GM23338 (cell line): Measurements from ENCODE around the gene RNF220. TPM values are rescaled to one million over a fixed set of nuclear protein-coding genes. Genes with fewer than 3 reads are reported as not detected.

Experiments
- ATAC-seq: fragments of 200-7000 bp; cut with Tn5 transposase; 3 replicates; pipeline ENCODE4 v1.9.1; 2020
- DNase-seq: peaks from one replicate; pipeline ENCODE4 v3.0.0-alpha.2; 2015; ENCODE audit warnings: low spot score
- H2AFZ ChIP-seq: fragments of 200-600 bp; sonication (generic); 2 replicates; pipeline ENCODE4 v1.8.0; 2016; ENCODE audit warnings: antibody characterized with exemption, mild to moderate bottlenecking, moderate library complexity
- H3F3A ChIP-seq: fragments of 200-600 bp; sonication (generic); replicated peaks from 2 replicates; pipeline ENCODE4 v1.8.0; 2017; ENCODE audit warnings: antibody characterized with exemption, mixed run types, low read depth
- H3K27ac ChIP-seq: fragments of 200-600 bp; sonication (generic); 2 replicates; pipeline ENCODE4 v1.6.1; 2016; ENCODE audit warnings: low read depth
- H3K27me3 ChIP-seq: fragments of 200-600 bp; sonication (generic); 2 replicates; pipeline ENCODE4 v1.8.0; 2016; ENCODE audit warnings: mild to moderate bottlenecking, mixed run types, moderate library complexity; ENCODE audit not compliant: insufficient read depth
- H3K36me3 ChIP-seq: fragments of 200-600 bp; sonication (generic); 2 replicates; pipeline ENCODE4 v1.8.0; 2016; ENCODE audit warnings: mild to moderate bottlenecking; ENCODE audit not compliant: insufficient read depth
- H3K4me1 ChIP-seq: fragments of 200-600 bp; sonication (generic); 2 replicates; pipeline ENCODE4 v1.8.0; 2016; ENCODE audit warnings: mild to moderate bottlenecking, moderate library complexity; ENCODE audit not compliant: insufficient read depth
- H3K4me2 ChIP-seq: fragments of 200-600 bp; sonication (generic); 2 replicates; pipeline ENCODE4 v1.7.1; 2017; ENCODE audit warnings: mixed run types
- H3K4me3 ChIP-seq: fragments of 200-600 bp; sonication (generic); 2 replicates; pipeline ENCODE4 v1.6.1; 2016; ENCODE audit warnings: mixed run types
- H3K79me2 ChIP-seq: fragments of 200-600 bp; sonication (generic); replicated peaks from 2 replicates; pipeline ENCODE4 v1.8.0; 2017; ENCODE audit warnings: mild to moderate bottlenecking; ENCODE audit not compliant: insufficient read depth
- H3K9me2 ChIP-seq: fragments of 200-600 bp; sonication (generic); 2 replicates; pipeline ENCODE4 v1.8.0; 2017; ENCODE audit not compliant: insufficient read depth
- H4K20me1 ChIP-seq: fragments of 200-600 bp; sonication (generic); replicated peaks from 2 replicates; pipeline ENCODE4 v1.8.0; 2017; ENCODE audit warnings: mild to moderate bottlenecking; ENCODE audit not compliant: insufficient read depth
- H3K27ac Mint-ChIP-seq: 2 replicates; pipeline ENCODE4 v1.8.0; 2020; ENCODE audit warnings: inconsistent platforms, mild to moderate bottlenecking, moderate library complexity, mixed read lengths
- H3K27me3 Mint-ChIP-seq: 3 replicates; pipeline ENCODE4 v1.8.0; 2022; ENCODE audit warnings: low read depth, mild to moderate bottlenecking, moderate library complexity, mixed read lengths, inconsistent platforms; ENCODE audit not compliant: insufficient read depth, poor library complexity
- H3K36me3 Mint-ChIP-seq: 3 replicates; pipeline ENCODE4 v1.8.0; 2021; ENCODE audit warnings: low read depth, mild to moderate bottlenecking, inconsistent platforms, moderate library complexity, mixed read lengths
- H3K4me1 Mint-ChIP-seq: 3 replicates; pipeline ENCODE4 v1.8.0; 2020; ENCODE audit warnings: mild to moderate bottlenecking, inconsistent platforms, mixed read lengths
- H3K4me3 Mint-ChIP-seq: 3 replicates; pipeline ENCODE4 v1.8.0; 2021; ENCODE audit warnings: moderate library complexity, mild to moderate bottlenecking, inconsistent platforms, mixed read lengths
- H3K9me3 Mint-ChIP-seq: 3 replicates; pipeline ENCODE4 v1.8.0; 2020; ENCODE audit warnings: moderate library complexity, mild to moderate bottlenecking, inconsistent platforms, mixed read lengths
- CREB1 ChIP-seq: fragments of 250-450 bp; sonication (Bioruptor Pico); IDR thresholded peaks from 2 replicates; pipeline ENCODE4 v1.5.0; 2020; ENCODE audit warnings: low read depth, mild to moderate bottlenecking, moderate library complexity
- EZH2 ChIP-seq: fragments of 200-600 bp; sonication (generic); IDR thresholded peaks from one replicate; pipeline ENCODE4 v1.8.0; 2017; ENCODE audit warnings: antibody characterized with exemption, mild to moderate bottlenecking, low read depth; ENCODE audit not compliant: unreplicated experiment
- EZH2phosphoT487 ChIP-seq: fragments of 200-600 bp; sonication (generic); IDR thresholded peaks from one replicate; pipeline ENCODE4 v1.8.1; 2018; ENCODE audit warnings: antibody characterized with exemption; ENCODE audit not compliant: unreplicated experiment
- JUNB ChIP-seq: IDR thresholded peaks from one replicate; pipeline ENCODE4 v1.6.1; 2016; ENCODE audit warnings: antibody characterized with exemption; ENCODE audit not compliant: unreplicated experiment
- NANOG ChIP-seq: IDR thresholded peaks from 2 replicates; pipeline ENCODE4 v1.6.1; 2016; ENCODE audit warnings: antibody characterized with exemption, borderline replicate concordance
- POLR2AphosphoS5 ChIP-seq: IDR thresholded peaks from 2 replicates; pipeline ENCODE4 v1.6.1; 2016; ENCODE audit warnings: antibody characterized with exemption, low read depth
- ZNF114 ChIP-seq: fragments of 250-450 bp; sonication (Bioruptor Pico); IDR thresholded peaks from 2 replicates; pipeline ENCODE4 v1.5.0; 2020; ENCODE audit warnings: mild to moderate bottlenecking, moderate library complexity
- ZNF331 ChIP-seq: fragments of 250-450 bp; sonication (Bioruptor Pico); IDR thresholded peaks from 2 replicates; pipeline ENCODE4 v1.5.0; 2020; ENCODE audit warnings: low read depth, mild to moderate bottlenecking, moderate library complexity
- polyA plus RNA-seq: library from polyadenylated mRNA; unstranded; fragments of >200 nt; fragmentation: Nextera tagmentation; extraction: Ambion mirVana; gene quantifications from 2 replicates; pipeline ENCODE4 v1.2.1, GENCODE V29; 2016
- total RNA-seq: library from RNA; depleted of rRNA; stranded (reverse); fragments of >200 nt; shearing (Covaris generic); gene quantifications from 2 replicates; pipeline ENCODE4 v1.2.3, GENCODE V29; 2014
- TF ChIP-seq, protein P1 (sequence below): IDR thresholded peaks from 2 replicates; pipeline ENCODE4 v1.6.1; 2016; ENCODE audit warnings: antibody characterized with exemption
- TF ChIP-seq, protein P2 (sequence below): fragments of 250-450 bp; sonication (Bioruptor Pico); IDR thresholded peaks from 2 replicates; pipeline ENCODE4 v1.5.0; 2020; ENCODE audit warnings: mild to moderate bottlenecking, moderate library complexity
- TF ChIP-seq, protein P3 (sequence below), 2 experiments: fragments of 200-600 bp in 1 of 2; sonication (generic) in 1 of 2; conservative IDR thresholded peaks; 2 replicates each; pipeline versions ENCODE4 v1.5.1 to v1.6.1; 2016 to 2017; ENCODE audit warnings: antibody characterized with exemption in 2 of 2, low read depth in 2 of 2, mild to moderate bottlenecking in 2 of 2, moderate library complexity in 1 of 2

Gene RNF220
- total and polyA plus RNA-seq, 2 experiments from 2014 or later = 72.8 to 168 TPM

DNA sequence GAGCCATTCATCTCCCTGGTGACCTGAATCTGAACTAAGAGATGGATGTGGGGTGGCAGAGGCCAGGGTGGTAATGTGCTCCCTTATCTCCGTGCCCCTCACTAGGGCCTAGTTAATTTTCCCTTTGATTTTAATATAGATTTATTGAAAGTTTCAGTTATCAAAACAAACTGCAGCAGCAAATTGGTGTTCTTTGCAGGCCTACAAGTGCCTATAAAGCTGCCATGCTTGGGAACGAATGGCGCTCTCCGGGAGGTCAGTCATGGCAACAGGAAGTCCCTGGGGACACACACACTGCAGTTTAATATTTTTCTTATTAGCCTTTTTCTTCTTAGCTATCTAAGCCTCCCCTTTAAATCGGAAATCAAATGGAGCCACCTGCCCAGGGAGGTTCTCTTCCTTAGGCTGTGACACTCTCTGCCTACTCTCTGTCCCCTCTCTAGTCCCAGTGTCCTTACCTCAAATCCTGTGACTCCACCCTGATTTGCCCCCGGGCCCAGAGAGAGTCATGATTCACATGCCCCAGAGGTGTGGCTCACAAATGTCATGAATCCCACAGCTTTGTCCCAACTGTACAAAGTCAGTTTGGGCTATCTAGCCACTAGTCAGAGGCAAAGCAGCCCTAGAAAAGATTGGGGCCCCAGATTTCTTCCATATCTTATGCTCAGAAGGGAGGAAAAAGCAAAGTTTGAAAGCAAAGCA, 45.7 kb upstream of the RNF220 start:
- ATAC-seq (no peak), DNase-seq (no peak)
- Histone ChIP-seq H3K4me1 (peaks cover 15% of the 10 kb centered on the region), H3K79me2 (peaks cover 4% of the 10 kb centered on the region), H3K4me2 (no peak overlapping the region), H3K36me3 (no peaks in the 10 kb centered on the region), H3K9me2 (no peaks in the 10 kb centered on the region), H3K27ac (no peak overlapping the region), H4K20me1 (peaks cover under 1% of the 10 kb centered on the region; the same call in 1 of the 2 replicates), H2AFZ (peak overlapping the region; percentile 95), H3K4me3 (no peak overlapping the region), H3K27me3 (no peaks in the 10 kb centered on the region), H3F3A (no peaks in the 10 kb centered on the region)
- Mint-ChIP-seq H3K27me3 (peaks cover 6% of the 10 kb centered on the region), H3K4me1 (peaks cover 37% of the 10 kb centered on the region), H3K9me3 (no peaks in the 10 kb centered on the region), H3K4me3 (no peak overlapping the region), H3K27ac (peak overlapping the region; percentile 35; the same call in 1 of the 2 replicates), H3K36me3 (no peaks in the 10 kb centered on the region)
- TF ChIP-seq, protein P1, sequence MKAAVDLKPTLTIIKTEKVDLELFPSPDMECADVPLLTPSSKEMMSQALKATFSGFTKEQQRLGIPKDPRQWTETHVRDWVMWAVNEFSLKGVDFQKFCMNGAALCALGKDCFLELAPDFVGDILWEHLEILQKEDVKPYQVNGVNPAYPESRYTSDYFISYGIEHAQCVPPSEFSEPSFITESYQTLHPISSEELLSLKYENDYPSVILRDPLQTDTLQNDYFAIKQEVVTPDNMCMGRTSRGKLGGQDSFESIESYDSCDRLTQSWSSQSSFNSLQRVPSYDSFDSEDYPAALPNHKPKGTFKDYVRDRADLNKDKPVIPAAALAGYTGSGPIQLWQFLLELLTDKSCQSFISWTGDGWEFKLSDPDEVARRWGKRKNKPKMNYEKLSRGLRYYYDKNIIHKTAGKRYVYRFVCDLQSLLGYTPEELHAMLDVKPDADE = no peak
- TF ChIP-seq, protein P2, sequence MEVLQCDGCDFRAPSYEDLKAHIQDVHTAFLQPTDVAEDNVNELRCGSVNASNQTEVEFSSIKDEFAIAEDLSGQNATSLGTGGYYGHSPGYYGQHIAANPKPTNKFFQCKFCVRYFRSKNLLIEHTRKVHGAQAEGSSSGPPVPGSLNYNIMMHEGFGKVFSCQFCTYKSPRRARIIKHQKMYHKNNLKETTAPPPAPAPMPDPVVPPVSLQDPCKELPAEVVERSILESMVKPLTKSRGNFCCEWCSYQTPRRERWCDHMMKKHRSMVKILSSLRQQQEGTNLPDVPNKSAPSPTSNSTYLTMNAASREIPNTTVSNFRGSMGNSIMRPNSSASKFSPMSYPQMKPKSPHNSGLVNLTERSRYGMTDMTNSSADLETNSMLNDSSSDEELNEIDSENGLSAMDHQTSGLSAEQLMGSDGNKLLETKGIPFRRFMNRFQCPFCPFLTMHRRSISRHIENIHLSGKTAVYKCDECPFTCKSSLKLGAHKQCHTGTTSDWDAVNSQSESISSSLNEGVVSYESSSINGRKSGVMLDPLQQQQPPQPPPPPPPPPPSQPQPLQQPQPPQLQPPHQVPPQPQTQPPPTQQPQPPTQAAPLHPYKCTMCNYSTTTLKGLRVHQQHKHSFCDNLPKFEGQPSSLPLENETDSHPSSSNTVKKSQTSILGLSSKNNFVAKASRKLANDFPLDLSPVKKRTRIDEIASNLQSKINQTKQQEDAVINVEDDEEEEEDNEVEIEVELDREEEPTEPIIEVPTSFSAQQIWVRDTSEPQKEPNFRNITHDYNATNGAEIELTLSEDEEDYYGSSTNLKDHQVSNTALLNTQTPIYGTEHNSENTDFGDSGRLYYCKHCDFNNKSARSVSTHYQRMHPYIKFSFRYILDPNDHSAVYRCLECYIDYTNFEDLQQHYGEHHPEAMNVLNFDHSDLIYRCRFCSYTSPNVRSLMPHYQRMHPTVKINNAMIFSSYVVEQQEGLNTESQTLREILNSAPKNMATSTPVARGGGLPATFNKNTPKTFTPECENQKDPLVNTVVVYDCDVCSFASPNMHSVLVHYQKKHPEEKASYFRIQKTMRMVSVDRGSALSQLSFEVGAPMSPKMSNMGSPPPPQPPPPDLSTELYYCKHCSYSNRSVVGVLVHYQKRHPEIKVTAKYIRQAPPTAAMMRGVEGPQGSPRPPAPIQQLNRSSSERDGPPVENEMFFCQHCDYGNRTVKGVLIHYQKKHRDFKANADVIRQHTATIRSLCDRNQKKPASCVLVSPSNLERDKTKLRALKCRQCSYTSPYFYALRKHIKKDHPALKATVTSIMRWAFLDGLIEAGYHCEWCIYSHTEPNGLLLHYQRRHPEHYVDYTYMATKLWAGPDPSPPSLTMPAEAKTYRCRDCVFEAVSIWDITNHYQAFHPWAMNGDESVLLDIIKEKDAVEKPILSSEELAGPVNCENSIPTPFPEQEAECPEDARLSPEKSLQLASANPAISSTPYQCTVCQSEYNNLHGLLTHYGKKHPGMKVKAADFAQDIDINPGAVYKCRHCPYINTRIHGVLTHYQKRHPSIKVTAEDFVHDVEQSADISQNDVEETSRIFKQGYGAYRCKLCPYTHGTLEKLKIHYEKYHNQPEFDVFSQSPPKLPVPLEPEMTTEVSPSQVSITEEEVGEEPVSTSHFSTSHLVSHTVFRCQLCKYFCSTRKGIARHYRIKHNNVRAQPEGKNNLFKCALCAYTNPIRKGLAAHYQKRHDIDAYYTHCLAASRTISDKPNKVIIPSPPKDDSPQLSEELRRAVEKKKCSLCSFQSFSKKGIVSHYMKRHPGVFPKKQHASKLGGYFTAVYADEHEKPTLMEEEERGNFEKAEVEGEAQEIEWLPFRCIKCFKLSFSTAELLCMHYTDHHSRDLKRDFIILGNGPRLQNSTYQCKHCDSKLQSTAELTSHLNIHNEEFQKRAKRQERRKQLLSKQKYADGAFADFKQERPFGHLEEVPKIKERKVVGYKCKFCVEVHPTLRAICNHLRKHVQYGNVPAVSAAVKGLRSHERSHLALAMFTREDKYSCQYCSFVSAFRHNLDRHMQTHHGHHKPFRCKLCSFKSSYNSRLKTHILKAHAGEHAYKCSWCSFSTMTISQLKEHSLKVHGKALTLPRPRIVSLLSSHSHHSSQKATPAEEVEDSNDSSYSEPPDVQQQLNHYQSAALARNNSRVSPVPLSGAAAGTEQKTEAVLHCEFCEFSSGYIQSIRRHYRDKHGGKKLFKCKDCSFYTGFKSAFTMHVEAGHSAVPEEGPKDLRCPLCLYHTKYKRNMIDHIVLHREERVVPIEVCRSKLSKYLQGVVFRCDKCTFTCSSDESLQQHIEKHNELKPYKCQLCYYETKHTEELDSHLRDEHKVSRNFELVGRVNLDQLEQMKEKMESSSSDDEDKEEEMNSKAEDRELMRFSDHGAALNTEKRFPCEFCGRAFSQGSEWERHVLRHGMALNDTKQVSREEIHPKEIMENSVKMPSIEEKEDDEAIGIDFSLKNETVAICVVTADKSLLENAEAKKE = no peak
- TF ChIP-seq ZNF331 (CRISPR knock-in tag) (no peak), JUNB (no peak), POLR2AphosphoS5 (no peak), NANOG (no peak), EZH2phosphoT487 (no peak), EZH2 (no peak), CREB1 (CRISPR knock-in tag) (no peak), ZNF114 (CRISPR knock-in tag) (no peak)
- TF ChIP-seq, protein P3, sequence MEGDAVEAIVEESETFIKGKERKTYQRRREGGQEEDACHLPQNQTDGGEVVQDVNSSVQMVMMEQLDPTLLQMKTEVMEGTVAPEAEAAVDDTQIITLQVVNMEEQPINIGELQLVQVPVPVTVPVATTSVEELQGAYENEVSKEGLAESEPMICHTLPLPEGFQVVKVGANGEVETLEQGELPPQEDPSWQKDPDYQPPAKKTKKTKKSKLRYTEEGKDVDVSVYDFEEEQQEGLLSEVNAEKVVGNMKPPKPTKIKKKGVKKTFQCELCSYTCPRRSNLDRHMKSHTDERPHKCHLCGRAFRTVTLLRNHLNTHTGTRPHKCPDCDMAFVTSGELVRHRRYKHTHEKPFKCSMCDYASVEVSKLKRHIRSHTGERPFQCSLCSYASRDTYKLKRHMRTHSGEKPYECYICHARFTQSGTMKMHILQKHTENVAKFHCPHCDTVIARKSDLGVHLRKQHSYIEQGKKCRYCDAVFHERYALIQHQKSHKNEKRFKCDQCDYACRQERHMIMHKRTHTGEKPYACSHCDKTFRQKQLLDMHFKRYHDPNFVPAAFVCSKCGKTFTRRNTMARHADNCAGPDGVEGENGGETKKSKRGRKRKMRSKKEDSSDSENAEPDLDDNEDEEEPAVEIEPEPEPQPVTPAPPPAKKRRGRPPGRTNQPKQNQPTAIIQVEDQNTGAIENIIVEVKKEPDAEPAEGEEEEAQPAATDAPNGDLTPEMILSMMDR (conservative IDR thresholded peaks at IDR 0.05; ENCODE audit: low read depth in 2 of 2) = no peak
